Dermis blood vessel endothelial cell (primary cell): ENCODE measurements around the gene CRPPA. TPM values are rescaled to one million over a fixed set of nuclear protein-coding genes. Genes with fewer than 3 reads are reported as not detected.
A peak's percentile ranks its signal among the peaks of the same experiment; 100 is the strongest.
"Not testable (repeated sequence)": the region's sequence is repeated elsewhere in the genome, so short reads cannot be mapped to it uniquely, and the experiment has no call there.

Experiments used
- DNase-seq: peaks from one replicate; pipeline ENCODE4 v3.0.0; 2010
- total RNA-seq: library from RNA; depleted of rRNA; stranded (reverse); fragments of >200 nt; gene quantifications from 2 replicates; pipeline ENCODE4 v1.2.3, GENCODE V29; 2014

The CRPPA gene
- total RNA-seq: 1.9 and 2.0 TPM in 2 replicates

GRCh38 chr7:16421333-16422102 is at the start of gene CRPPA:
TSS of gene CRPPA (minus strand) at chr7:16421538. CDS start at chr7:16421322, 216 bp downstream.
- DNase-seq: peak; percentile 65

GRCh38 chr7:16465469-16466361 is 44.4 kb upstream of the CRPPA start, which contains the start of gene SOSTDC1:
TSS of gene SOSTDC1 (minus strand) at chr7:16465738. CDS start at chr7:16465668, 70 bp downstream.
- DNase-seq: peak; percentile 3

GRCh38 chr7:16463949-16464715 is 42.8 kb upstream of the CRPPA start:
- no peak for DNase-seq

GRCh38 chr7:16463520-16463919 is 42.2 kb upstream of the CRPPA start:
- no peak for DNase-seq

GRCh38 chr7:16462431-16462889 is 41.1 kb upstream of the CRPPA start:
- DNase-seq: no peak

- no peak for DNase-seq
These were observed 39.6 kb upstream of the CRPPA start for GRCh38 chr7:16460789-16461493.

GRCh38 chr7:16456303-16456702 is 35.0 kb upstream of the CRPPA start:
- not testable (repeated sequence) for DNase-seq

GRCh38 chr7:16455591-16455990 is 34.3 kb upstream of the CRPPA start:
- no peak for DNase-seq

GRCh38 chr7:16450366-16450765 is 29.0 kb upstream of the CRPPA start:
- DNase-seq: no peak

- no peak for DNase-seq
These were observed 26.5 kb upstream of the CRPPA start for GRCh38 chr7:16447876-16448275.

- no peak for DNase-seq
These were observed 25.2 kb upstream of the CRPPA start for GRCh38 chr7:16446508-16446907.

- not testable (repeated sequence) for DNase-seq
These were observed 22.5 kb upstream of the CRPPA start for GRCh38 chr7:16443871-16444270.

- DNase-seq: no peak
These were observed 17.6 kb upstream of the CRPPA start for GRCh38 chr7:16438988-16439387.

- no peak for DNase-seq
These were observed 15.0 kb upstream of the CRPPA start for GRCh38 chr7:16436306-16436705.

- DNase-seq: no peak
These were observed 12.3 kb upstream of the CRPPA start for GRCh38 chr7:16433568-16434122.

GRCh38 chr7:16432425-16432731 is 11.0 kb upstream of the CRPPA start:
- no peak for DNase-seq

GRCh38 chr7:16431646-16432424 is 10.5 kb upstream of the CRPPA start:
- DNase-seq: peak; percentile 56

GRCh38 chr7:16430133-16430532 is 8.8 kb upstream of the CRPPA start:
- no peak for DNase-seq

- DNase-seq: no peak
These were observed 7.3 kb upstream of the CRPPA start for GRCh38 chr7:16428672-16429071.

GRCh38 chr7:16428182-16428581 is 6.8 kb upstream of the CRPPA start:
- no peak for DNase-seq

GRCh38 chr7:16423761-16424160 is 2.4 kb upstream of the CRPPA start:
- DNase-seq: no peak
